Endothelial cell of umbilical vein (primary cell): ENCODE results near the gene OVCH1.

Source experiments
- CTCF ChIP-seq, 2 donors: IDR thresholded peaks; 1 replicate in 1 of 2; 2 replicates in 1 of 2; pipeline ENCODE4 v1.5.1; 2011; ENCODE audit warnings: low read length in 2 of 2, mild to moderate bottlenecking in 2 of 2, moderate library complexity in 2 of 2, control low read depth in 1 of 2, inconsistent platforms in 1 of 2, low read depth in 1 of 2; ENCODE audit not compliant: insufficient read depth in 1 of 2; ENCODE audit errors: extremely low read depth in 1 of 2
- EZH2 ChIP-seq: IDR thresholded peaks from 2 replicates; pipeline ENCODE4 v1.6.1; 2012; ENCODE audit warnings: borderline replicate concordance, low read depth, mild to moderate bottlenecking, moderate library complexity, low read length, inconsistent platforms; ENCODE audit not compliant: severe bottlenecking
- JUN ChIP-seq: IDR thresholded peaks from 2 replicates; pipeline ENCODE4 v1.6.1; 2011; ENCODE audit warnings: borderline replicate concordance, low read depth; ENCODE audit not compliant: insufficient read length, insufficient read depth
- MAX ChIP-seq: IDR thresholded peaks from 2 replicates; pipeline ENCODE4 v1.6.1; 2011; ENCODE audit not compliant: insufficient read depth, insufficient read length
- MYC ChIP-seq: IDR thresholded peaks from one replicate; pipeline ENCODE4 v1.6.1; 2011; ENCODE audit warnings: mild to moderate bottlenecking, low read depth, low read length
- POLR2A ChIP-seq: IDR thresholded peaks from 2 replicates; pipeline ENCODE4 v1.6.1; 2012; ENCODE audit warnings: low read depth, mild to moderate bottlenecking, control low read depth, low read length
- POLR2AphosphoS5 ChIP-seq: IDR thresholded peaks from 2 replicates; pipeline ENCODE4 v1.6.1; 2012; ENCODE audit warnings: low read depth, mild to moderate bottlenecking, control low read depth, low read length, moderate library complexity; ENCODE audit not compliant: insufficient read depth

GRCh38 chr12:29403991-29404390, 93.5 kb downstream of the OVCH1 start:
- TF ChIP-seq CTCF (IDR thresholded peaks at IDR 0.05; ENCODE audit: extremely low read depth in 1 of 2, insufficient read depth in 1 of 2, low read depth in 1 of 2, low read length in 2 of 2): no peak
- TF ChIP-seq EZH2: no peak
- no peak for TF ChIP-seq MYC
- no peak for TF ChIP-seq MAX
- no peak for TF ChIP-seq POLR2A
- TF ChIP-seq POLR2AphosphoS5: no peak
- no peak for TF ChIP-seq JUN
